ENCODE data around the gene PAEP. TPM values are rescaled to one million over a fixed set of nuclear protein-coding genes. Genes with fewer than 3 reads are reported as not detected.

The PAEP gene
- polyA plus RNA-seq, 1 donor (not counting 4 experiments of a cell fraction or from before 2014, with no cell fraction given): not detected

DNA sequence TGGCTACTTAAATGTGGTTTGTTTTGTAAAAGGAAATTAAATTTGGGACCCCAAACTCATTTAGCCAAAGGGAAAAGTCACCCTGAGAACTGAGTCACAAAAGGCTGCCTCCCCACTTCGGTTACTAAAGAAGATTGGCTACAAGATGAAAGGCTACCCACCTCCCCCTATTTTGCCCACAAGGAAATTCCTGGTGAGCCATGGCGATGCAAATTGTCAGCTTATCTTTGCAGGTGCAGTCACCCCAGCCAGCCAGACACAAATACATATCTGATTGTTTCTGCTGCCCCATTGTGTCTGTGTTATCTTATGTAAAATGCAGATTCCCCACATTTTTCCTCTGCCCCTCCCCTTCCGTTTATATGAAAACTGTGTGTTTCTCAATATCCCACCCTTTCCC lies 8.9 kb downstream of the PAEP start:
- H3K79me2 ChIP-seq (ENCODE audit: control insufficient read depth, insufficient read depth, low read length): no peaks in the 10 kb centered on the region
- H4K20me1 ChIP-seq (ENCODE audit: control insufficient read depth, extremely low read depth, insufficient read depth, low read length): no peaks in the 10 kb centered on the region
- H3K9ac ChIP-seq (ENCODE audit: control insufficient read depth, extremely low read depth, insufficient read depth, low read length): no peak overlapping the region
- TF ChIP-seq EZH2 (IDR thresholded peaks at IDR 0.05; ENCODE audit: low read length): no peak
- TF ChIP-seq, protein P1, sequence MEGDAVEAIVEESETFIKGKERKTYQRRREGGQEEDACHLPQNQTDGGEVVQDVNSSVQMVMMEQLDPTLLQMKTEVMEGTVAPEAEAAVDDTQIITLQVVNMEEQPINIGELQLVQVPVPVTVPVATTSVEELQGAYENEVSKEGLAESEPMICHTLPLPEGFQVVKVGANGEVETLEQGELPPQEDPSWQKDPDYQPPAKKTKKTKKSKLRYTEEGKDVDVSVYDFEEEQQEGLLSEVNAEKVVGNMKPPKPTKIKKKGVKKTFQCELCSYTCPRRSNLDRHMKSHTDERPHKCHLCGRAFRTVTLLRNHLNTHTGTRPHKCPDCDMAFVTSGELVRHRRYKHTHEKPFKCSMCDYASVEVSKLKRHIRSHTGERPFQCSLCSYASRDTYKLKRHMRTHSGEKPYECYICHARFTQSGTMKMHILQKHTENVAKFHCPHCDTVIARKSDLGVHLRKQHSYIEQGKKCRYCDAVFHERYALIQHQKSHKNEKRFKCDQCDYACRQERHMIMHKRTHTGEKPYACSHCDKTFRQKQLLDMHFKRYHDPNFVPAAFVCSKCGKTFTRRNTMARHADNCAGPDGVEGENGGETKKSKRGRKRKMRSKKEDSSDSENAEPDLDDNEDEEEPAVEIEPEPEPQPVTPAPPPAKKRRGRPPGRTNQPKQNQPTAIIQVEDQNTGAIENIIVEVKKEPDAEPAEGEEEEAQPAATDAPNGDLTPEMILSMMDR (optimal IDR thresholded peaks at IDR 0.05 in 1 of 3, IDR thresholded peaks at IDR 0.05 in 1 of 3, conservative IDR thresholded peaks at IDR 0.05 in 1 of 3; ENCODE audit: extremely low read depth in 1 of 3, insufficient read depth in 2 of 3, low read length in 3 of 3): no peak
- H3K9me3 ChIP-seq (ENCODE audit: control insufficient read depth, low read depth, low read length): no peaks in the 10 kb centered on the region
- no peak overlapping the region for H3K4me2 ChIP-seq (ENCODE audit: control insufficient read depth, extremely low read depth, insufficient read depth, low read depth, low read length)
- H3K4me3 ChIP-seq (ENCODE audit: control insufficient read depth in 2 of 3, extremely low read depth in 1 of 3, insufficient read depth in 2 of 3, low read depth in 1 of 3, low read length in 3 of 3): no peak overlapping the region
- dilution Hi-C loops (cut with MboI; ENCODE audit: extremely low pct_ligation_motif_present, low sequenced_read_pairs): no loop called here
- FAIRE-seq (no peak), DNase-seq (ENCODE audit: low read depth, low spot score) (no peak)
- H2AFZ ChIP-seq (ENCODE audit: control insufficient read depth, low read length): no peak overlapping the region
- H3K27me3 ChIP-seq (ENCODE audit: control insufficient read depth, extremely low read depth, insufficient read depth, low read length): no peaks in the 10 kb centered on the region
- H3K9me1 ChIP-seq (ENCODE audit: control insufficient read depth, extremely low read depth, insufficient read depth, low read length): no peaks in the 10 kb centered on the region
- no peaks in the 10 kb centered on the region for H3K36me3 ChIP-seq (ENCODE audit: control insufficient read depth in 2 of 2, extremely low read depth in 1 of 2, insufficient read depth in 2 of 2, low read length in 2 of 2)
- H3K4me1 ChIP-seq (ENCODE audit: control insufficient read depth, extremely low read depth, insufficient read depth, low read length): no peaks in the 10 kb centered on the region
- H3K27ac ChIP-seq (ENCODE audit: control insufficient read depth, insufficient read depth, low read length): no peak overlapping the region

- H3K9ac ChIP-seq (ENCODE audit: control insufficient read depth, extremely low read depth, insufficient read depth, low read length): no peak overlapping the region
- no peak overlapping the region for H2AFZ ChIP-seq (ENCODE audit: control insufficient read depth, low read length)
- no peaks in the 10 kb centered on the region for H3K79me2 ChIP-seq (ENCODE audit: control insufficient read depth, insufficient read depth, low read length)
- dilution Hi-C loops (cut with MboI; ENCODE audit: extremely low pct_ligation_motif_present, low sequenced_read_pairs): no loop called here
- DNase-seq (ENCODE audit: low read depth, low spot score) (no peak), FAIRE-seq (no peak)
- no peak for TF ChIP-seq EZH2 (IDR thresholded peaks at IDR 0.05; ENCODE audit: low read length)
- TF ChIP-seq, protein P1 (optimal IDR thresholded peaks at IDR 0.05 in 1 of 3, IDR thresholded peaks at IDR 0.05 in 1 of 3, conservative IDR thresholded peaks at IDR 0.05 in 1 of 3; ENCODE audit: extremely low read depth in 1 of 3, insufficient read depth in 2 of 3, low read length in 3 of 3): no peak
- no peaks in the 10 kb centered on the region for H3K4me1 ChIP-seq (ENCODE audit: control insufficient read depth, extremely low read depth, insufficient read depth, low read length)
- H3K27me3 ChIP-seq (ENCODE audit: control insufficient read depth, extremely low read depth, insufficient read depth, low read length): no peaks in the 10 kb centered on the region
- no peaks in the 10 kb centered on the region for H3K36me3 ChIP-seq (ENCODE audit: control insufficient read depth in 2 of 2, extremely low read depth in 1 of 2, insufficient read depth in 2 of 2, low read length in 2 of 2)
- H3K9me3 ChIP-seq (ENCODE audit: control insufficient read depth, low read depth, low read length): no peaks in the 10 kb centered on the region
- no peak overlapping the region for H3K4me3 ChIP-seq (ENCODE audit: control insufficient read depth in 2 of 3, extremely low read depth in 1 of 3, insufficient read depth in 2 of 3, low read depth in 1 of 3, low read length in 3 of 3)
- H3K4me2 ChIP-seq (ENCODE audit: control insufficient read depth, extremely low read depth, insufficient read depth, low read depth, low read length): no peak overlapping the region
- H3K9me1 ChIP-seq (ENCODE audit: control insufficient read depth, extremely low read depth, insufficient read depth, low read length): no peaks in the 10 kb centered on the region
- H3K27ac ChIP-seq (ENCODE audit: control insufficient read depth, insufficient read depth, low read length): no peak overlapping the region
- no peaks in the 10 kb centered on the region for H4K20me1 ChIP-seq (ENCODE audit: control insufficient read depth, extremely low read depth, insufficient read depth, low read length)
Observed at GRCh38 chr9:135572233-135572632, 10.7 kb downstream of the PAEP start.
